GM21529 (cell line): ENCODE data around the gene SLC25A25.
"Not testable (repeated sequence)": the region's sequence is repeated elsewhere in the genome, so short reads cannot be mapped to it uniquely, and the experiment has no call there.

Experiments
- ATAC-seq: cut with Tn5 transposase; IDR thresholded peaks from one replicate; pipeline ENCODE4 v1.9.1; 2021; ENCODE audit not compliant: unreplicated experiment

Gene SLC25A25

DNA sequence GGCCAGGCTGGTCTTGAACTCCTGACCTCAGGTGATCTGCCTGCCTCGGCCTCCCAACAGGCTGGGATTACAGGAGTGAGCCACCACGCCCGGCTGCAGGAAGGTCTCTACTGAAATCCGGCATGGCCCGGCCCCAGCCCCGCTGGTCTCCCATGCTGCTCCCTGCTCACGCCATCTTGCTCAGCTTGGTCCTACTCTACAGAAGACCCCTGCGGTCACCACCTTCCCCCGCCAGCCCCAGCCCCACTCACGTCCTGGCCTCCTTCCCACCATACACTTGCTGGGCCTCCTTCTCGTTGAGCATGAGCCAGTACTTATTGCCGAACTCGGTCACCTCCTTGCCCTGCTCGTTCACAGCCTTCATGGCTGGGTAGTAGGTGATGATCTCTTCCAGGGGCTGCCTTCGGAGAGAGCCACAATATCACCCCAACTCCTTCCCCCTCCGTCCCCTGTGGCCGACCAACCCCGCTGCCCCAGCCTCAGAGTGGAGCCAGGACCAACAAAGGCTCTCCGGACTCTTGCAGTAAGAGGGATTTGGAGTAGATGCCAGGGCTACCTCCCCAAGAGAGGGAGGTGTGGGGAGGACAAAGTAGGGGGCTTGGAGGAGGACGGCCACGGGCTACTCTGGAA, 55.5 kb downstream of the SLC25A25 start:
- no peak for ATAC-seq

DNA sequence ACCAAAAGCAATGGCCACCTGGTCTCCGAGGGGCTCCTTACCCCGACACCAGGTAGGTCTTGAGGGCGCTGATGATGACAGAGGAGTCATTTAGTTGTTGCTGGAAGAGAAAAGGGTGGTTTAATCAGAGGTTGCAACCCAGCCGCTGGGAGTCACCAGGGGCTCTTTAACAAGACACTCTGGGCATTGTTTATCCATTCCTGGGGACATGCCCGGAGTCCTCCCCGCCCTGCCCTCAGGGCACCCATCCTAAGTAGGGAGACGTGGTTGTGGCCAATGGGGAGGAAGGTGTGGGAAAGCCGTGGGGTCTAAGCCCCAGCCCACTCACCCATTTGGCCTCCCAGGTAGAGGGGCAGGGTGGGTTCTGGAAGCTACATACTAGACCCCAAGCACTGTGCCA, 56.4 kb downstream of the SLC25A25 start:
- no peak for ATAC-seq

GRCh38 chr9:128124873-128125579, 57.0 kb downstream of the SLC25A25 start:
- ATAC-seq, result no peak

DNA sequence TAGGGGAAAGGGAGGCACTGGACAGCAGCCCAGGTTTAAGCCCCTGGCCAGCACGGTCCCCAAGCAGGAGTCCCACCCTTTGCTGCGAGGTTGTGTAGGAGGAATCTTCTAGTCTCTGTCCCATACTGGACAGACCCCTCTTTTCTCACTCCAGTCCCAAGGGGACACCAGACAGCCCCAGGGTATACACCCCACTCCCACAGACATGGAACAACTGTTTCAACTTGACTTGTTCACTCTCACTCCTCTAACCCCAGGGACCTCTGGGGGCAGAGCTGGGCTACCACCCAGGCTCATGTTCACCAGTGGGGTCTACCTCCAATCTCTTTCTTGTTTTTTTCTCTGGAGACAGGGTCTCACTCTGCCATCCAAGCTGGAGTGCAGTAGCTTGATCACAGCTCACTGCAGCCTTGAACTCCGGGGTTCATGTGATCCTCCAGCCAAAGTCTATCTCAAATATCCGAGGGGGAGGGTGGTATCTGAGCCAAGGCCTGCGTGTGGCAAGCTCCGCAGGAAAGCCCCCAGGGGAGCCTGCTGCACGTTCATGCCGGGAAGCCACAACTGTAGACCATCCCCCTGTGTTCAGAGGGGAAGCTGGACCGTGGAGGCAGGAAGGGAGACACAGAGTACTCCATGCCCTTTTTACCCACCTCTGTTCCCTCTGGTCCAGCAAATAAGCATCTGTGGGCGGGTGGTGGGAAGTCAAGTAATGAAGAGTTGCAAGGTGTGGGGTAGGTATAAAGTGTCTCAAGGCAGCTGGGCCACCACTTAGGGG, 57.7 kb downstream of the SLC25A25 start:
- no peak for ATAC-seq

DNA sequence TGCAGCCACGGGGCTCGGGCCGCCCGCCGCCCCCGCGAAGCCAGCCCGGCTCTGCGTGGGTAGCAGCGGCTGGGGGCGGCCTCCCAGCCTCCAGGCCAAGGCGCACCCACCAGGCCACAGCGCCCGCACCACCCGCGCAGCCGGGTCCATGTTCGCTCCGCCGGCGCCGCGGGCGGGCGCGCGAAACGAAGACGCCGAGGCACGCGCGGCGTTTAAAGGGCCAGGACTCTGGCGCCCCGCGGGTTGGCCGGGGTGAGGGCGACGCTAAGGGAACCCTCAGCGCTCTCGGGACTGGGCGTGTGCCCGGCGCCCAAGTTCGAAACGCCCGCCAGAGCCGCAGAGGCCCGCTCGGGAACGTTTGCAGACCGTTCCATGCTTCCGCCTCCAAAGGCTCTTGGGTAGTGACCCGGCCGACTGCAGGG, 59.5 kb downstream of the SLC25A25 start, which contains the start of gene PTGES2:
TSS of gene PTGES2 (minus strand) at position 162 of the 422 bp plus-strand sequence. CDS start at position 150, 12 bp downstream.
- peak; percentile 54 for ATAC-seq

DNA sequence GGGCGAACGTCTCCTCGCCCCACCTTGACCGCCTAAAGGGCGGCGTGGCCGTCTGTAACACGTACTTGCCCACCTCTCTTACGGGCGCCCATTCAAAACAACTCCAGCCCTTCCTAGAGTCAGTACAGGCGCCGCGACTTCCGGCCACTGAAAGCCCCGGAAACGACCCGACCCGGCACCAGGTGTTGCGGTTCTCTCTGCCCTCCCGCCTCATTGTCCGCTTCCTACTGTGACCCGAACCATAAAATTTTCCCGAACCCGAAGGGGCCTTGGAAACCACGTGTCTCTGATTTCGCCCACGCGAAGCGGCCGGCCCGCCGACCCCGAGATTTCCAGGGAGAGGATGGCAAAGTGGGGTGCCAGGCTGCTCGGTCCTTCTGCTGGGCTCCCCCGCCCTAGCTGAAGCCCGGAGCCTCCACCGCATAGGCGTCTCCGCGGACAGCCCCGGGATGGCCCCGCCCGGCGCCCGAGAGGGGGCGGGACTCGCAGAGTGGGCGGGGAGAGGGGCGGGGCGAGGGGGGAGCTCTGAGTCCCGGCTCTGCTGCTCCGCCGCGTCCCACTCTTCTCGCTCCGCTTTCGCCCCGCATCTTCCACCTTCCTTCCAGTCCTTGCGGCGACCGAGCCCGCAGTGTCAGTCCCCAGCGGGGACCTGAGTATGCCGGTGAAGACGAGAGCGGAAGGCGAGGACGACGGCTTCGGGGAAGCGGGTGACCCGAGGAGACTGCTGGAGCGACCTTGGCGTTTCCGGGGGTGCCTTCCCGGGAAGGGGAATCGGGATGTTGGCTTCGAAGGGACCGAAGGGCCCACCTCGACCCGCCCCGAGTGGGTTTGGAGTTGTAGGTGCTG, 60.2 kb downstream of the SLC25A25 start:
- peak; percentile 66 for ATAC-seq

GRCh38 chr9:128128836-128129590, 61.0 kb downstream of the SLC25A25 start:
- no peak for ATAC-seq

DNA sequence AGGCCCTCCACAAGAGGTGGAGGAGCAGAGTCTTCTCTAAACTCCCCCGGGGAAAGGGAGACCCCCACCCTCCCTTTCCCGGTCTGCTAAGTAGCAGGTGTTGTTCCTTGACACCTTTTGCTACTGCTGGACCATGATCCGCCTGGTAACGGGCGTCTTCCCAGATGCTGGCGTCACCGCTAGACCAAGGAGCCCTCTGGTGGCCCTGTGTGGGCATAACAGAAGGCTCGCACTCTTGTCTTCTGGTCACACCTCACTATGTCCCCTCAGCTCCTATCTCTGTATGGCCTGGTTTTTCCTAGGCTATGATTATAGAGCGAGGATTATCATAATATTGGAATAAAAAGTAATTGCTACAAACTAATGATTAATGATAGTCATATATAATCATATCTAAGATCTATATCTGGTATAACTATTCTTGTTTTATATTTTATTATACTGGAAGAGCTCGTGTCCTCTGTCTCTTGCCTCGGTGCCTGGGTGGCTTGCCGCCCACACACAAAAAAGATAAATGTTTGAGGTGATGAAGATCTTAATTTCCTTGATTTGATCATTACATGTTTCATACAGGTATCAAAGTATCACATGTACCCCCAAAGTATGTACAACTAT, 62.1 kb downstream of the SLC25A25 start:
- not testable (repeated sequence) for ATAC-seq

GRCh38 chr9:128130651-128131050, 62.6 kb downstream of the SLC25A25 start:
- ATAC-seq, result not testable (repeated sequence)

DNA sequence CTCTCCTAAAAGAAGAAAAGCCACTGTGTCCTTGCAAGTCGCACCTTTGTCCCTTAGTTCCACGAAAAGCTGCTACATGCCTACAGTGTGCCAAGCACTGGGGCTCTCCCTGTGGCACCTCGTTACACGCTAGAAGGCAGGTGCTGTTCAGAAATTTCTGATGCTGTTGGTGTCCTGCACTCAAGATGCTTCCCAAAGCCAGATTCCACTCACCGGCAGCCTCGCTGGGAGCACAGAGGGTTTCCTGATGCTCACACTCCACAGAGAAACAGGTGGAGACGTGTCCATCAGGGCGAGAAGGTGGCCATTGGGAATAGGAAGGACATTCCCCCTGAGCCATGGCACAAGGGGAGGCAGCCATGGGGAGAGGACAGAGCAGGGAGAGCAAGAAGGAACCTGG, 63.3 kb downstream of the SLC25A25 start:
- ATAC-seq, result not testable (repeated sequence)

GRCh38 chr9:128132139-128132538, 64.1 kb downstream of the SLC25A25 start:
- not testable (repeated sequence) for ATAC-seq

GRCh38 chr9:128135561-128135960, 67.5 kb downstream of the SLC25A25 start:
- ATAC-seq, result not testable (repeated sequence)

DNA sequence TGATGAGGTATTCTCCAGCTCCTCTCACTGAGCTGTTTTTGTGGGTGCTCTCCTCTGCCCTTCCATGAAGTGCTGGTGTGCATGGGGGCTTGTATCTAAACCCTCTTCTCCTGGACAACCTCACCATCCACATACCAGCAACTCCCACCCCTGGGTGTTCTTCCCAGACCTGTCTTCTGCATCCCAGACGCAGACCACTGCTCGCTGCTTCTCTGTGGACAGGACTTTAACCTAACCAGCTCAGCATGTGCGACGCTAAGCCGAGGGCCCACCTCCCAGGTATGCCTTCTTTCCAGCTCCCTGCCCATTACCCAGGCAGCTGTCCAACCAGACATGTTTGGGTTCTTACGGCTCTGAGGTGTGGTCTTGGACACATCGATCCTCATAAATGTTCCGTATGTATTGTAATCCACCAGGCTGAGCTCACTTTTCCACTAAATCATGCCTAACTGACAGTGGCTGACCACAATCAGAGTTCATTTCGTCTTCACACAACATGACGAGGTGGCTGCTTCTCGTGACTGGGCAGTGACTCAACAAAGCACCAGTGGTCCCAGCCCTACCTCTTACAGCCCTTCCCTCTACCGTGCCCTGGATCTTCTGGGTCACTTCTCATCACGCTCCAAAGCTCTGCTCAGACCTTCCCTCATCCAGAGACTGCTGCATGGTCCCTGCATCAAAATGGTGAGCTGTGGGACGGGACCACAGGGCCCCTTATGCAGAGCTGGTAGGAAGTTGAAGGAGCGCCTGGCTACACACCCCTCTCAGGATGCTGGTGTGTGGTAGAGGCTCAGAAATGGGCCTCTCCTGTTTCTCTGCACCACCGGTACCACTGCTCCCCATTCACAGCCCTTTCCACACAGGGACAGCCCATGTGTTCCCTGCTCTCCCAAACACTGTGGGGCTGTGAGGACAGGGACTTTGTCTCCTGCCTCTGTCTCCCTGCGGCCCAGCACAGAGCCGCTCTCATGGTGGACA, 69.1 kb downstream of the SLC25A25 start:
- no peak for ATAC-seq

GRCh38 chr9:128138001-128138400, 70.0 kb downstream of the SLC25A25 start:
- ATAC-seq, result no peak

- no peak for ATAC-seq
Observed at GRCh38 chr9:128139621-128140020, 71.6 kb downstream of the SLC25A25 start.

DNA sequence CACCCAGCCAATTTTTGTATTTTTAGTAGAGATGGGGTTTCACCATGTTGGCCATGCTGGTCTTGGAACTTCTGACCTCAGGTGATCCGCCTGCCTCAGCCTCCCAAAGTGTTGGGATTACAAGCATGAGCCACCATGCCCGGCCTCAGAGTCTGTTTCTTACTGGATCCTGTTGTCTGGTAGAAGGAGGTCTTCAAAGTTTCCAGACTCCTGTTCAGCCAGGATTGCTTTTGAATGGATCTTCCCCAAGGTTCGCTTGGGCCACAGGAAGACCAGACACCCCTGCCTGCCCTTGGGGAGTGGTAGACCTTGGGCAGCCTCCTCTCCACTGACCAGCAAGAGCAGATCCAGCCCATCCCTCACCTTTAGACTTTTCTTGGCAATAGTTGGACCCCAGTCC, 73.6 kb downstream of the SLC25A25 start:
- no peak for ATAC-seq

DNA sequence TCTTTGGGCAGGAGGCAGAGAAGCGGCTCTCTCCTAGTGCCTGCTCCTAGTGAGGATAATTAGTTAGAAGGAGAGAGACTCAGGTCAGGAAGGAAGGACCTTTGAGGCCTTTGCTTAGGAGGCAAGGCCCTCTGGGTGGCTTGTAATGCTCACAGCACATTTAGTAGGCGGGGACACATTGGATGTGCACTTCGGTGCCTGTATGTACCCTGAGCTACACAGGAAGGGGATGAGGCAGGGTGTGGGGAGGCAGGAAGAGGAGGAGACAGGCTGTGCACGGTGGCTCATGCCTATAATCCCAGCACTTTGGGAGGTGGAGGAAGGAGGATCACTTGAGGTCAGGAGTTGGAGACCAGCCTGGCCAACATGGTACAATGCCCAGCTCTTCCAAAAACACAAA, 74.0 kb downstream of the SLC25A25 start:
- no peak for ATAC-seq

GRCh38 chr9:128142596-128142995, 74.6 kb downstream of the SLC25A25 start:
- no peak for ATAC-seq
